ENCODE data around the gene SFTA2. TPM values are rescaled to one million over a fixed set of nuclear protein-coding genes. Genes with fewer than 3 reads are reported as not detected.

Gene SFTA2
- total and polyA plus RNA-seq, 2 of the 8 experiments (the other 6 are each of a cell fraction or from before 2014, with no cell fraction given): not detected

Small RNA genes lying within 50 kb of the gene (microRNA-seq; reads per million reads assigned to microRNA genes)
- gene MIR4640 (ENCODE audit: borderline microRNAs expressed in 2 of 2, borderline number of aligned reads in 2 of 2, borderline replicate concordance in 1 of 2): 0.61 to 1.4 reads per million in 2 experiments

Small RNA genes lying within 50 kb of the gene (small RNA-seq; reads per million reads assigned to genes)
- gene RF00019 (ENCODE audit: insufficient read depth): not detected

Other genes starting within 250 kb of the SFTA2 start
- 23.6 and 25.1 TPM in 2 replicates for gene PPP1R18, start 245.5 kb downstream of the SFTA2 start, total RNA-seq (2021; fragmentation: NEBNext Ultra II Directional; extraction: Animal tissue kit (Norgen Biotek cat#: 25700))
- gene PPP1R18, start 245.5 kb downstream of the SFTA2 start, polyA plus RNA-seq (2011; rRNA removed): 29.1 and 33.2 TPM in 2 replicates
- gene NRM, start 241.2 kb downstream of the SFTA2 start, total RNA-seq (2021; fragmentation: NEBNext Ultra II Directional; extraction: Animal tissue kit (Norgen Biotek cat#: 25700)): 27.3 and 28.0 TPM in 2 replicates
- gene NRM, start 241.2 kb downstream of the SFTA2 start, polyA plus RNA-seq (2011; rRNA removed): 50.4 and 55.4 TPM in 2 replicates
- 68.0 and 81.1 TPM in 2 replicates for gene MDC1, start 214.9 kb downstream of the SFTA2 start, total RNA-seq (2021; fragmentation: NEBNext Ultra II Directional; extraction: Animal tissue kit (Norgen Biotek cat#: 25700))
- gene MDC1, start 214.9 kb downstream of the SFTA2 start, polyA plus RNA-seq (2011; rRNA removed): 29.9 and 40.9 TPM in 2 replicates
- gene TUBB, start 211.8 kb downstream of the SFTA2 start, total RNA-seq (2021; fragmentation: NEBNext Ultra II Directional; extraction: Animal tissue kit (Norgen Biotek cat#: 25700)): 1,880 and 1,905 TPM in 2 replicates
- gene TUBB, start 211.8 kb downstream of the SFTA2 start, polyA plus RNA-seq (2011; rRNA removed): 2,449 and 3,022 TPM in 2 replicates
- 85.4 and 87.5 TPM in 2 replicates for gene FLOT1, start 189.5 kb downstream of the SFTA2 start, total RNA-seq (2021; fragmentation: NEBNext Ultra II Directional; extraction: Animal tissue kit (Norgen Biotek cat#: 25700))
- 88.1 and 103 TPM in 2 replicates for gene FLOT1, start 189.5 kb downstream of the SFTA2 start, polyA plus RNA-seq (2011; rRNA removed)
- 26.2 and 26.5 TPM in 2 replicates for gene IER3, start 187.6 kb downstream of the SFTA2 start, total RNA-seq (2021; fragmentation: NEBNext Ultra II Directional; extraction: Animal tissue kit (Norgen Biotek cat#: 25700))
- 11.9 and 13.4 TPM in 2 replicates for gene IER3, start 187.6 kb downstream of the SFTA2 start, polyA plus RNA-seq (2011; rRNA removed)
- gene DDR1, start 47.7 kb downstream of the SFTA2 start, total RNA-seq (2021; fragmentation: NEBNext Ultra II Directional; extraction: Animal tissue kit (Norgen Biotek cat#: 25700)): 181 and 182 TPM in 2 replicates
- 99.4 and 134 TPM in 2 replicates for gene DDR1, start 47.7 kb downstream of the SFTA2 start, polyA plus RNA-seq (2011; rRNA removed)
- gene GTF2H4, start 24.0 kb downstream of the SFTA2 start, total RNA-seq (2021; fragmentation: NEBNext Ultra II Directional; extraction: Animal tissue kit (Norgen Biotek cat#: 25700)): 49.5 and 53.4 TPM in 2 replicates
- gene GTF2H4, start 24.0 kb downstream of the SFTA2 start, polyA plus RNA-seq (2011; rRNA removed): 42.3 and 46.2 TPM in 2 replicates
- 41.2 and 47.7 TPM in 2 replicates for gene VARS2, start 17.9 kb downstream of the SFTA2 start, total RNA-seq (2021; fragmentation: NEBNext Ultra II Directional; extraction: Animal tissue kit (Norgen Biotek cat#: 25700))
- 26.8 and 34.8 TPM in 2 replicates for gene VARS2, start 17.9 kb downstream of the SFTA2 start, polyA plus RNA-seq (2011; rRNA removed)
- gene MUCL3, start 8.8 kb upstream of the SFTA2 start, total RNA-seq (2021; fragmentation: NEBNext Ultra II Directional; extraction: Animal tissue kit (Norgen Biotek cat#: 25700)): 0.08 and 0.37 TPM in 2 replicates
- 0.15 and 0.22 TPM in 2 replicates for gene MUCL3, start 8.8 kb upstream of the SFTA2 start, polyA plus RNA-seq (2011; rRNA removed)
- not detected in 2 replicates for gene MUC21, start 51.5 kb upstream of the SFTA2 start, total RNA-seq (2021; fragmentation: NEBNext Ultra II Directional; extraction: Animal tissue kit (Norgen Biotek cat#: 25700))
- gene MUC21, start 51.5 kb upstream of the SFTA2 start, polyA plus RNA-seq (2011; rRNA removed): not detected in 2 replicates
- gene MUC22, start 78.3 kb upstream of the SFTA2 start, total RNA-seq (2021; fragmentation: NEBNext Ultra II Directional; extraction: Animal tissue kit (Norgen Biotek cat#: 25700)): not detected in 2 replicates
- 0.02 TPM in 1 of 2 replicates, not detected in the other for gene MUC22, start 78.3 kb upstream of the SFTA2 start, polyA plus RNA-seq (2011; rRNA removed)
- not detected in 2 replicates for gene C6orf15, start 180.4 kb upstream of the SFTA2 start, total RNA-seq (2021; fragmentation: NEBNext Ultra II Directional; extraction: Animal tissue kit (Norgen Biotek cat#: 25700))
- gene C6orf15, start 180.4 kb upstream of the SFTA2 start, polyA plus RNA-seq (2011; rRNA removed): 0.06 TPM in 1 of 2 replicates, not detected in the other
- gene PSORS1C1, start 182.6 kb upstream of the SFTA2 start, total RNA-seq (2021; fragmentation: NEBNext Ultra II Directional; extraction: Animal tissue kit (Norgen Biotek cat#: 25700)): 0.36 and 0.52 TPM in 2 replicates
- 0.12 and 0.30 TPM in 2 replicates for gene PSORS1C1, start 182.6 kb upstream of the SFTA2 start, polyA plus RNA-seq (2011; rRNA removed)
- gene CDSN, start 188.3 kb upstream of the SFTA2 start, total RNA-seq (2021; fragmentation: NEBNext Ultra II Directional; extraction: Animal tissue kit (Norgen Biotek cat#: 25700)): not detected in 2 replicates
- not detected in 2 replicates for gene CDSN, start 188.3 kb upstream of the SFTA2 start, polyA plus RNA-seq (2011; rRNA removed)
- not detected in 2 replicates for gene PSORS1C2, start 206.9 kb upstream of the SFTA2 start, total RNA-seq (2021; fragmentation: NEBNext Ultra II Directional; extraction: Animal tissue kit (Norgen Biotek cat#: 25700))
- 0.11 and 0.58 TPM in 2 replicates for gene PSORS1C2, start 206.9 kb upstream of the SFTA2 start, polyA plus RNA-seq (2011; rRNA removed)
- gene CCHCR1, start 225.6 kb upstream of the SFTA2 start, total RNA-seq (2021; fragmentation: NEBNext Ultra II Directional; extraction: Animal tissue kit (Norgen Biotek cat#: 25700)): 38.0 and 38.2 TPM in 2 replicates
- 20.9 and 32.8 TPM in 2 replicates for gene CCHCR1, start 225.6 kb upstream of the SFTA2 start, polyA plus RNA-seq (2011; rRNA removed)
- 10.0 and 11.0 TPM in 2 replicates for gene TCF19, start 226.4 kb upstream of the SFTA2 start, total RNA-seq (2021; fragmentation: NEBNext Ultra II Directional; extraction: Animal tissue kit (Norgen Biotek cat#: 25700))
- gene TCF19, start 226.4 kb upstream of the SFTA2 start, polyA plus RNA-seq (2011; rRNA removed): 7.2 and 12.5 TPM in 2 replicates
- gene POU5F1, start 238.5 kb upstream of the SFTA2 start, total RNA-seq (2021; fragmentation: NEBNext Ultra II Directional; extraction: Animal tissue kit (Norgen Biotek cat#: 25700)): 2,526 and 2,533 TPM in 2 replicates
- gene POU5F1, start 238.5 kb upstream of the SFTA2 start, polyA plus RNA-seq (2011; rRNA removed): 2,437 and 2,958 TPM in 2 replicates